DMS53 (cell line): Measurements from ENCODE around the gene LYPD3.
A peak's percentile ranks its signal among the peaks of the same experiment; 100 is the strongest.

Experiments
- DNase-seq: peaks from one replicate; lab custom pipeline; 2025; lab: John Stamatoyannopoulos, UW

The LYPD3 gene

GRCh38 chr19:43485951-43486350, 20.5 kb upstream of the LYPD3 start:
- no peak for DNase-seq

GRCh38 chr19:43483281-43483680, 17.9 kb upstream of the LYPD3 start:
- DNase-seq, result no peak

- DNase-seq, result no peak
These were observed 16.8 kb upstream of the LYPD3 start for GRCh38 chr19:43482193-43482592.

- no peak for DNase-seq
These were observed 16.3 kb upstream of the LYPD3 start for GRCh38 chr19:43481701-43482100.

- DNase-seq, result no peak
These were observed 15.2 kb upstream of the LYPD3 start for GRCh38 chr19:43480574-43480973.

GRCh38 chr19:43479961-43480561, 14.7 kb upstream of the LYPD3 start:
- DNase-seq, result no peak

- DNase-seq, result no peak
These were observed 13.8 kb upstream of the LYPD3 start for GRCh38 chr19:43479226-43479625.

GRCh38 chr19:43478323-43478722, 12.9 kb upstream of the LYPD3 start:
- DNase-seq, result no peak

- no peak for DNase-seq
These were observed 11.2 kb upstream of the LYPD3 start for GRCh38 chr19:43476606-43477005.

- peak; percentile 87 for DNase-seq
These were observed 9.7 kb upstream of the LYPD3 start for GRCh38 chr19:43474986-43475705.

- DNase-seq, result no peak
These were observed 9.1 kb upstream of the LYPD3 start for GRCh38 chr19:43474487-43474886.

GRCh38 chr19:43471091-43471490, 5.7 kb upstream of the LYPD3 start:
- DNase-seq, result no peak

GRCh38 chr19:43470288-43470687, 4.9 kb upstream of the LYPD3 start:
- no peak for DNase-seq

GRCh38 chr19:43469160-43469480, 3.7 kb upstream of the LYPD3 start:
- DNase-seq, result no peak

- no peak for DNase-seq
These were observed 3.1 kb upstream of the LYPD3 start for GRCh38 chr19:43468354-43469159.

- no peak for DNase-seq
These were observed 2.3 kb upstream of the LYPD3 start for GRCh38 chr19:43467730-43468129.

GRCh38 chr19:43467276-43467675, 1.9 kb upstream of the LYPD3 start:
- no peak for DNase-seq

GRCh38 chr19:43466793-43467192, 1.4 kb upstream of the LYPD3 start:
- DNase-seq, result no peak

GRCh38 chr19:43464134-43464775, 1.2 kb downstream of the LYPD3 start:
- no peak for DNase-seq

GRCh38 chr19:43463381-43464133, 1.9 kb downstream of the LYPD3 start:
- peak; percentile 90 for DNase-seq

GRCh38 chr19:43462785-43463380, 2.5 kb downstream of the LYPD3 start:
- DNase-seq, result no peak

- no peak for DNase-seq
These were observed 3.0 kb downstream of the LYPD3 start for GRCh38 chr19:43462383-43462782.
